Keratinocyte (primary cell): ENCODE results near the gene GOT1. TPM values are rescaled to one million over a fixed set of nuclear protein-coding genes. Genes with fewer than 3 reads are reported as not detected.
A peak's percentile ranks its signal among the peaks of the same experiment; 100 is the strongest.

Source experiments
- DNase-seq: peaks from one replicate; pipeline ENCODE4 v3.0.0-alpha.2; 2011; ENCODE audit warnings: low read depth, missing footprints, low spot score
- FAIRE-seq: peaks from 2 replicates; lab custom pipeline; 2011; peaks lifted over from hg19 to GRCh38; lab: Jason Lieb, UNC
- H2AFZ ChIP-seq: 2 replicates; pipeline ENCODE4 v1.6.0; 2012; ENCODE audit warnings: low read length, control low read depth, inconsistent platforms; ENCODE audit not compliant: control insufficient read depth
- H3K27ac ChIP-seq: 2 replicates; pipeline ENCODE4 v1.5.1; 2011; ENCODE audit warnings: low read length; ENCODE audit not compliant: control insufficient read depth, insufficient read depth
- H3K27me3 ChIP-seq: 3 replicates; pipeline ENCODE4 v1.6.0; 2011; ENCODE audit warnings: low read length; ENCODE audit not compliant: control insufficient read depth, insufficient read depth; ENCODE audit errors: extremely low read depth
- H3K36me3 ChIP-seq, 2 experiments: 2 replicates in 1 of 2; 3 replicates in 1 of 2; pipeline ENCODE4 v1.5.1; 2011; ENCODE audit warnings: low read length in 2 of 2, mild to moderate bottlenecking in 1 of 2; ENCODE audit not compliant: control insufficient read depth in 2 of 2, insufficient read depth in 2 of 2; ENCODE audit errors: extremely low read depth in 1 of 2
- H3K4me1 ChIP-seq: 3 replicates; pipeline ENCODE4 v1.5.1; 2011; ENCODE audit warnings: low read length; ENCODE audit not compliant: control insufficient read depth, insufficient read depth; ENCODE audit errors: extremely low read depth
- H3K4me2 ChIP-seq: 3 replicates; pipeline ENCODE4 v1.6.0; 2011; ENCODE audit warnings: low read depth, low read length; ENCODE audit not compliant: control insufficient read depth, insufficient read depth; ENCODE audit errors: extremely low read depth
- H3K4me3 ChIP-seq, 3 experiments: fragments of 200-600 bp in 1 of 3; sonication (generic) in 1 of 3; 2 replicates in 2 of 3; 3 replicates in 1 of 3; pipeline ENCODE4 v1.5.1; 2011 to 2016; ENCODE audit warnings: low read length in 3 of 3, mild to moderate bottlenecking in 3 of 3, control low read depth in 2 of 3, inconsistent platforms in 1 of 3, low read depth in 1 of 3, mixed read lengths in 1 of 3, mixed run types in 1 of 3, moderate library complexity in 1 of 3; ENCODE audit not compliant: control insufficient read depth in 2 of 3, insufficient read depth in 2 of 3; ENCODE audit errors: extremely low read depth in 1 of 3
- H3K79me2 ChIP-seq: 2 replicates; pipeline ENCODE4 v1.6.0; 2012; ENCODE audit warnings: low read length; ENCODE audit not compliant: control insufficient read depth, insufficient read depth
- H3K9ac ChIP-seq: 3 replicates; pipeline ENCODE4 v1.6.0; 2011; ENCODE audit warnings: low read length; ENCODE audit not compliant: control insufficient read depth, insufficient read depth; ENCODE audit errors: extremely low read depth
- H3K9me1 ChIP-seq: 3 replicates; pipeline ENCODE4 v1.6.0; 2011; ENCODE audit warnings: low read length; ENCODE audit not compliant: control insufficient read depth, insufficient read depth; ENCODE audit errors: extremely low read depth
- H3K9me3 ChIP-seq: 2 replicates; pipeline ENCODE4 v1.5.1; 2012; ENCODE audit warnings: low read depth, low read length; ENCODE audit not compliant: control insufficient read depth
- H4K20me1 ChIP-seq: 3 replicates; pipeline ENCODE4 v1.6.0; 2011; ENCODE audit warnings: low read length; ENCODE audit not compliant: control insufficient read depth, insufficient read depth; ENCODE audit errors: extremely low read depth
- CTCF ChIP-seq, 3 experiments: IDR thresholded peaks in 1 of 3; conservative IDR thresholded peaks in 1 of 3; optimal IDR thresholded peaks in 1 of 3; 2 replicates in 2 of 3; 3 replicates in 1 of 3; pipeline versions ENCODE3 to v1.5.1; 2011; ENCODE audit warnings: low read length in 3 of 3, mild to moderate bottlenecking in 3 of 3, moderate library complexity in 2 of 3, control low read depth in 1 of 3, inconsistent platforms in 1 of 3; ENCODE audit not compliant: insufficient read depth in 2 of 3; ENCODE audit errors: extremely low read depth in 1 of 3
- EZH2 ChIP-seq: IDR thresholded peaks from one replicate; pipeline ENCODE4 v1.6.1; 2012; ENCODE audit warnings: inconsistent platforms, mild to moderate bottlenecking, low read length, moderate library complexity
- dilution Hi-C: fragments of 300-500 bp; cut with MboI; formaldehyde crosslinking; loops from one replicate; pipeline ENCODE4 v1.7.0; 2020; ENCODE audit warnings: low sequenced_read_pairs; ENCODE audit not compliant: extremely low pct_ligation_motif_present
- polyA plus RNA-seq, 5 experiments: library from polyadenylated mRNA; depleted of rRNA in 3 of 5; stranded (reverse) in 3 of 5; stranded (forward) in 1 of 5; unstranded in 1 of 5; fragments of >200 nt; gene quantifications; 1 replicate in 1 of 5; 2 replicates in 3 of 5; 3 replicates in 1 of 5; pipeline versions ENCODE4 v1.2.1 to v1.2.3, GENCODE V29; 2011 to 2012; ENCODE audit warnings: missing spikeins in 2 of 5, low read depth in 1 of 5, low replicate concordance in 1 of 5

The GOT1 gene
- polyA plus RNA-seq, 1 donor (not counting 4 experiments of a cell fraction or from before 2014, with no cell fraction given), result 33.3 TPM

- H3K9me1 ChIP-seq, result peaks cover 2% of the 10 kb centered on the region
- dilution Hi-C loops, result no loop called here
- H3K27me3 ChIP-seq, result no peaks in the 10 kb centered on the region
- peaks cover 3% of the 10 kb centered on the region for H4K20me1 ChIP-seq
- FAIRE-seq (peak; percentile 89), DNase-seq (peak; percentile 75)
- peaks cover 60% of the 10 kb centered on the region for H3K4me1 ChIP-seq
- H2AFZ ChIP-seq, result no peak overlapping the region
- peak overlapping the region; percentile 58 for H3K27ac ChIP-seq
- H3K36me3 ChIP-seq, result peaks cover 6 to 7% of the 10 kb centered on the region in 2 experiments
- TF ChIP-seq CTCF (optimal IDR thresholded peaks at IDR 0.05 in 1 of 3, IDR thresholded peaks at IDR 0.05 in 1 of 3, conservative IDR thresholded peaks at IDR 0.05 in 1 of 3; ENCODE audit: extremely low read depth in 1 of 3, insufficient read depth in 2 of 3, low read length in 3 of 3) (no peak), EZH2 (no peak)
- H3K4me2 ChIP-seq, result peak overlapping the region; percentile 49
- H3K9me3 ChIP-seq, result no peaks in the 10 kb centered on the region
- no peak overlapping the region for H3K9ac ChIP-seq
- no peak overlapping the region for H3K4me3 ChIP-seq
- no peaks in the 10 kb centered on the region for H3K79me2 ChIP-seq
Measured at GRCh38 chr10:99394256-99394655, 36.2 kb downstream of the GOT1 start.

- no peaks in the 10 kb centered on the region for H3K9me3 ChIP-seq
- DNase-seq, result no peak
- H3K4me1 ChIP-seq, result peaks cover 60% of the 10 kb centered on the region
- H2AFZ ChIP-seq, result no peak overlapping the region
- H3K36me3 ChIP-seq, result peaks cover 6 to 7% of the 10 kb centered on the region in 2 experiments
- peaks cover 3% of the 10 kb centered on the region for H4K20me1 ChIP-seq
- H3K9me1 ChIP-seq, result peaks cover 2% of the 10 kb centered on the region
- dilution Hi-C loops, result no loop called here
- no peak overlapping the region for H3K9ac ChIP-seq
- H3K4me2 ChIP-seq, result peak overlapping the region; percentile 11
- H3K27ac ChIP-seq, result peak overlapping the region; percentile 52
- no peak for FAIRE-seq
- TF ChIP-seq CTCF (optimal IDR thresholded peaks at IDR 0.05 in 1 of 3, IDR thresholded peaks at IDR 0.05 in 1 of 3, conservative IDR thresholded peaks at IDR 0.05 in 1 of 3; ENCODE audit: extremely low read depth in 1 of 3, insufficient read depth in 2 of 3, low read length in 3 of 3) (no peak), EZH2 (no peak)
- no peaks in the 10 kb centered on the region for H3K27me3 ChIP-seq
- no peak overlapping the region for H3K4me3 ChIP-seq
- no peaks in the 10 kb centered on the region for H3K79me2 ChIP-seq
Measured at GRCh38 chr10:99393683-99394082, 36.7 kb downstream of the GOT1 start.
